GM23338 (cell line): ENCODE data around the gene COL25A1. TPM values are rescaled to one million over a fixed set of nuclear protein-coding genes. Genes with fewer than 3 reads are reported as not detected.

ENCODE experiments used
- ATAC-seq: fragments of 200-7000 bp; cut with Tn5 transposase; 3 replicates; pipeline ENCODE4 v1.9.1; 2020
- DNase-seq: peaks from one replicate; pipeline ENCODE4 v3.0.0-alpha.2; 2015; ENCODE audit warnings: low spot score
- H2AFZ ChIP-seq: fragments of 200-600 bp; sonication (generic); 2 replicates; pipeline ENCODE4 v1.8.0; 2016; ENCODE audit warnings: antibody characterized with exemption, mild to moderate bottlenecking, moderate library complexity
- H3F3A ChIP-seq: fragments of 200-600 bp; sonication (generic); replicated peaks from 2 replicates; pipeline ENCODE4 v1.8.0; 2017; ENCODE audit warnings: antibody characterized with exemption, mixed run types, low read depth
- H3K27ac ChIP-seq: fragments of 200-600 bp; sonication (generic); 2 replicates; pipeline ENCODE4 v1.6.1; 2016; ENCODE audit warnings: low read depth
- H3K27me3 ChIP-seq: fragments of 200-600 bp; sonication (generic); 2 replicates; pipeline ENCODE4 v1.8.0; 2016; ENCODE audit warnings: mild to moderate bottlenecking, mixed run types, moderate library complexity; ENCODE audit not compliant: insufficient read depth
- H3K36me3 ChIP-seq: fragments of 200-600 bp; sonication (generic); 2 replicates; pipeline ENCODE4 v1.8.0; 2016; ENCODE audit warnings: mild to moderate bottlenecking; ENCODE audit not compliant: insufficient read depth
- H3K4me1 ChIP-seq: fragments of 200-600 bp; sonication (generic); 2 replicates; pipeline ENCODE4 v1.8.0; 2016; ENCODE audit warnings: mild to moderate bottlenecking, moderate library complexity; ENCODE audit not compliant: insufficient read depth
- H3K4me2 ChIP-seq: fragments of 200-600 bp; sonication (generic); 2 replicates; pipeline ENCODE4 v1.7.1; 2017; ENCODE audit warnings: mixed run types
- H3K4me3 ChIP-seq: fragments of 200-600 bp; sonication (generic); 2 replicates; pipeline ENCODE4 v1.6.1; 2016; ENCODE audit warnings: mixed run types
- H3K79me2 ChIP-seq: fragments of 200-600 bp; sonication (generic); replicated peaks from 2 replicates; pipeline ENCODE4 v1.8.0; 2017; ENCODE audit warnings: mild to moderate bottlenecking; ENCODE audit not compliant: insufficient read depth
- H3K9me2 ChIP-seq: fragments of 200-600 bp; sonication (generic); 2 replicates; pipeline ENCODE4 v1.8.0; 2017; ENCODE audit not compliant: insufficient read depth
- H4K20me1 ChIP-seq: fragments of 200-600 bp; sonication (generic); replicated peaks from 2 replicates; pipeline ENCODE4 v1.8.0; 2017; ENCODE audit warnings: mild to moderate bottlenecking; ENCODE audit not compliant: insufficient read depth
- H3K27ac Mint-ChIP-seq: 2 replicates; pipeline ENCODE4 v1.8.0; 2020; ENCODE audit warnings: inconsistent platforms, mild to moderate bottlenecking, moderate library complexity, mixed read lengths
- H3K27me3 Mint-ChIP-seq: 3 replicates; pipeline ENCODE4 v1.8.0; 2022; ENCODE audit warnings: low read depth, mild to moderate bottlenecking, moderate library complexity, mixed read lengths, inconsistent platforms; ENCODE audit not compliant: insufficient read depth, poor library complexity
- H3K36me3 Mint-ChIP-seq: 3 replicates; pipeline ENCODE4 v1.8.0; 2021; ENCODE audit warnings: low read depth, mild to moderate bottlenecking, inconsistent platforms, moderate library complexity, mixed read lengths
- H3K4me1 Mint-ChIP-seq: 3 replicates; pipeline ENCODE4 v1.8.0; 2020; ENCODE audit warnings: mild to moderate bottlenecking, inconsistent platforms, mixed read lengths
- H3K4me3 Mint-ChIP-seq: 3 replicates; pipeline ENCODE4 v1.8.0; 2021; ENCODE audit warnings: moderate library complexity, mild to moderate bottlenecking, inconsistent platforms, mixed read lengths
- H3K9me3 Mint-ChIP-seq: 3 replicates; pipeline ENCODE4 v1.8.0; 2020; ENCODE audit warnings: moderate library complexity, mild to moderate bottlenecking, inconsistent platforms, mixed read lengths
- CREB1 ChIP-seq: fragments of 250-450 bp; sonication (Bioruptor Pico); IDR thresholded peaks from 2 replicates; pipeline ENCODE4 v1.5.0; 2020; ENCODE audit warnings: low read depth, mild to moderate bottlenecking, moderate library complexity
- JUNB ChIP-seq: IDR thresholded peaks from one replicate; pipeline ENCODE4 v1.6.1; 2016; ENCODE audit warnings: antibody characterized with exemption; ENCODE audit not compliant: unreplicated experiment
- NANOG ChIP-seq: IDR thresholded peaks from 2 replicates; pipeline ENCODE4 v1.6.1; 2016; ENCODE audit warnings: antibody characterized with exemption, borderline replicate concordance
- POLR2AphosphoS5 ChIP-seq: IDR thresholded peaks from 2 replicates; pipeline ENCODE4 v1.6.1; 2016; ENCODE audit warnings: antibody characterized with exemption, low read depth
- ZNF114 ChIP-seq: fragments of 250-450 bp; sonication (Bioruptor Pico); IDR thresholded peaks from 2 replicates; pipeline ENCODE4 v1.5.0; 2020; ENCODE audit warnings: mild to moderate bottlenecking, moderate library complexity
- polyA plus RNA-seq: library from polyadenylated mRNA; unstranded; fragments of >200 nt; fragmentation: Nextera tagmentation; extraction: Ambion mirVana; gene quantifications from 2 replicates; pipeline ENCODE4 v1.2.1, GENCODE V29; 2016
- total RNA-seq: library from RNA; depleted of rRNA; stranded (reverse); fragments of >200 nt; shearing (Covaris generic); gene quantifications from 2 replicates; pipeline ENCODE4 v1.2.3, GENCODE V29; 2014
- TF ChIP-seq, protein P1 (sequence below): fragments of 250-450 bp; sonication (Bioruptor Pico); IDR thresholded peaks from 2 replicates; pipeline ENCODE4 v1.5.0; 2020; ENCODE audit warnings: mild to moderate bottlenecking, moderate library complexity
- TF ChIP-seq, protein P2 (sequence below): IDR thresholded peaks from 2 replicates; pipeline ENCODE4 v1.6.1; 2016; ENCODE audit warnings: antibody characterized with exemption
- TF ChIP-seq, protein P3 (sequence below), 2 experiments: fragments of 200-600 bp in 1 of 2; sonication (generic) in 1 of 2; conservative IDR thresholded peaks; 2 replicates each; pipeline versions ENCODE4 v1.5.1 to v1.6.1; 2016 to 2017; ENCODE audit warnings: antibody characterized with exemption in 2 of 2, low read depth in 2 of 2, mild to moderate bottlenecking in 2 of 2, moderate library complexity in 1 of 2

COL25A1 gene
- total and polyA plus RNA-seq, 2 experiments from 2014 or later = 3.9 to 5.6 TPM

DNA sequence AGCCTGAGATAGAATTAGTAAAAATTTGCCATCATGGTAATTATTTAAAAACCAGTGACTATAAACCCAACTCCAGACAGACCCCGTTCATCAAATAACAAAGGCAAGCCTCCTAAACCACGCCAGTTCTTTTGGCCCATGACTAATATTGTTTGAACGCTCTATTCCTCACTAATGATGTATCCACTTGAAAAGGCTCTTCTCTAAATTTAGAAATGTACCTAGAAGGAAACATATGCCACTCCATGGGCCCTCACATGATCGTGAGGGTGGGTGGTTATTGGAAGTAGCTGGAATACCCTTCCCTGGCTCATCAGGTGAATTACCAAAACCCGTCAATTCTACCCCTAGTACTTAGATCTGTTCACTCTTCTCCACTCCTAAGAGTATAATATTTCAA is 249.2 kb downstream of the COL25A1 start (continued):
- TF ChIP-seq, protein P1, sequence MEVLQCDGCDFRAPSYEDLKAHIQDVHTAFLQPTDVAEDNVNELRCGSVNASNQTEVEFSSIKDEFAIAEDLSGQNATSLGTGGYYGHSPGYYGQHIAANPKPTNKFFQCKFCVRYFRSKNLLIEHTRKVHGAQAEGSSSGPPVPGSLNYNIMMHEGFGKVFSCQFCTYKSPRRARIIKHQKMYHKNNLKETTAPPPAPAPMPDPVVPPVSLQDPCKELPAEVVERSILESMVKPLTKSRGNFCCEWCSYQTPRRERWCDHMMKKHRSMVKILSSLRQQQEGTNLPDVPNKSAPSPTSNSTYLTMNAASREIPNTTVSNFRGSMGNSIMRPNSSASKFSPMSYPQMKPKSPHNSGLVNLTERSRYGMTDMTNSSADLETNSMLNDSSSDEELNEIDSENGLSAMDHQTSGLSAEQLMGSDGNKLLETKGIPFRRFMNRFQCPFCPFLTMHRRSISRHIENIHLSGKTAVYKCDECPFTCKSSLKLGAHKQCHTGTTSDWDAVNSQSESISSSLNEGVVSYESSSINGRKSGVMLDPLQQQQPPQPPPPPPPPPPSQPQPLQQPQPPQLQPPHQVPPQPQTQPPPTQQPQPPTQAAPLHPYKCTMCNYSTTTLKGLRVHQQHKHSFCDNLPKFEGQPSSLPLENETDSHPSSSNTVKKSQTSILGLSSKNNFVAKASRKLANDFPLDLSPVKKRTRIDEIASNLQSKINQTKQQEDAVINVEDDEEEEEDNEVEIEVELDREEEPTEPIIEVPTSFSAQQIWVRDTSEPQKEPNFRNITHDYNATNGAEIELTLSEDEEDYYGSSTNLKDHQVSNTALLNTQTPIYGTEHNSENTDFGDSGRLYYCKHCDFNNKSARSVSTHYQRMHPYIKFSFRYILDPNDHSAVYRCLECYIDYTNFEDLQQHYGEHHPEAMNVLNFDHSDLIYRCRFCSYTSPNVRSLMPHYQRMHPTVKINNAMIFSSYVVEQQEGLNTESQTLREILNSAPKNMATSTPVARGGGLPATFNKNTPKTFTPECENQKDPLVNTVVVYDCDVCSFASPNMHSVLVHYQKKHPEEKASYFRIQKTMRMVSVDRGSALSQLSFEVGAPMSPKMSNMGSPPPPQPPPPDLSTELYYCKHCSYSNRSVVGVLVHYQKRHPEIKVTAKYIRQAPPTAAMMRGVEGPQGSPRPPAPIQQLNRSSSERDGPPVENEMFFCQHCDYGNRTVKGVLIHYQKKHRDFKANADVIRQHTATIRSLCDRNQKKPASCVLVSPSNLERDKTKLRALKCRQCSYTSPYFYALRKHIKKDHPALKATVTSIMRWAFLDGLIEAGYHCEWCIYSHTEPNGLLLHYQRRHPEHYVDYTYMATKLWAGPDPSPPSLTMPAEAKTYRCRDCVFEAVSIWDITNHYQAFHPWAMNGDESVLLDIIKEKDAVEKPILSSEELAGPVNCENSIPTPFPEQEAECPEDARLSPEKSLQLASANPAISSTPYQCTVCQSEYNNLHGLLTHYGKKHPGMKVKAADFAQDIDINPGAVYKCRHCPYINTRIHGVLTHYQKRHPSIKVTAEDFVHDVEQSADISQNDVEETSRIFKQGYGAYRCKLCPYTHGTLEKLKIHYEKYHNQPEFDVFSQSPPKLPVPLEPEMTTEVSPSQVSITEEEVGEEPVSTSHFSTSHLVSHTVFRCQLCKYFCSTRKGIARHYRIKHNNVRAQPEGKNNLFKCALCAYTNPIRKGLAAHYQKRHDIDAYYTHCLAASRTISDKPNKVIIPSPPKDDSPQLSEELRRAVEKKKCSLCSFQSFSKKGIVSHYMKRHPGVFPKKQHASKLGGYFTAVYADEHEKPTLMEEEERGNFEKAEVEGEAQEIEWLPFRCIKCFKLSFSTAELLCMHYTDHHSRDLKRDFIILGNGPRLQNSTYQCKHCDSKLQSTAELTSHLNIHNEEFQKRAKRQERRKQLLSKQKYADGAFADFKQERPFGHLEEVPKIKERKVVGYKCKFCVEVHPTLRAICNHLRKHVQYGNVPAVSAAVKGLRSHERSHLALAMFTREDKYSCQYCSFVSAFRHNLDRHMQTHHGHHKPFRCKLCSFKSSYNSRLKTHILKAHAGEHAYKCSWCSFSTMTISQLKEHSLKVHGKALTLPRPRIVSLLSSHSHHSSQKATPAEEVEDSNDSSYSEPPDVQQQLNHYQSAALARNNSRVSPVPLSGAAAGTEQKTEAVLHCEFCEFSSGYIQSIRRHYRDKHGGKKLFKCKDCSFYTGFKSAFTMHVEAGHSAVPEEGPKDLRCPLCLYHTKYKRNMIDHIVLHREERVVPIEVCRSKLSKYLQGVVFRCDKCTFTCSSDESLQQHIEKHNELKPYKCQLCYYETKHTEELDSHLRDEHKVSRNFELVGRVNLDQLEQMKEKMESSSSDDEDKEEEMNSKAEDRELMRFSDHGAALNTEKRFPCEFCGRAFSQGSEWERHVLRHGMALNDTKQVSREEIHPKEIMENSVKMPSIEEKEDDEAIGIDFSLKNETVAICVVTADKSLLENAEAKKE (CRISPR knock-in tag) = no peak
- TF ChIP-seq CREB1 = no peak

DNA sequence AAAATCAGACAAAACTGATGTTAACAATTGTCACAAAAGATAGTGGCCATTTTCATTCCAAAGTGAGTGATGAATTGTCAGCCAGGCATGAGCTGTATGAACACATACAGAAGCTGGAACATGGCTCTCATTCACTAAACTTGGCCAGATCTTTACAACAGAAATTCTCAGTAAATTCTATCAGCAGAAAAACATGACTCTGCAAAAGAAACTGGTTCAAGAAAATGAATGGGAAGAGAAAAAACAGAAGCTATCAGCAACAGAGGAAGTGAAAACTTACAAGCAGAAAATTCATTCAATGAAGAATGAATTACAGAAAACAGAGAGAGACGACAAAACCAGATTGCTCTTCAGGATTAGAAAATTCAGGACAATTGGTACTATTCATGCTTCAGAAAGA is 249.6 kb downstream of the COL25A1 start:
- Histone ChIP-seq H3K4me3 (no peak overlapping the region), H3K27ac (no peak overlapping the region), H3K36me3 (no peaks in the 10 kb centered on the region), H3K4me2 (no peak overlapping the region), H3K4me1 (no peaks in the 10 kb centered on the region), H4K20me1 (no peaks in the 10 kb centered on the region), H3F3A (no peaks in the 10 kb centered on the region), H3K79me2 (no peaks in the 10 kb centered on the region), H3K27me3 (no peaks in the 10 kb centered on the region), H3K9me2 (no peaks in the 10 kb centered on the region), H2AFZ (no peak overlapping the region)
- Mint-ChIP-seq H3K4me3 (no peak overlapping the region), H3K4me1 (no peaks in the 10 kb centered on the region), H3K27ac (no peak overlapping the region), H3K9me3 (no peaks in the 10 kb centered on the region), H3K36me3 (no peaks in the 10 kb centered on the region), H3K27me3 (no peaks in the 10 kb centered on the region)
- no peak for DNase-seq
- ATAC-seq = no peak
- TF ChIP-seq, protein P2, sequence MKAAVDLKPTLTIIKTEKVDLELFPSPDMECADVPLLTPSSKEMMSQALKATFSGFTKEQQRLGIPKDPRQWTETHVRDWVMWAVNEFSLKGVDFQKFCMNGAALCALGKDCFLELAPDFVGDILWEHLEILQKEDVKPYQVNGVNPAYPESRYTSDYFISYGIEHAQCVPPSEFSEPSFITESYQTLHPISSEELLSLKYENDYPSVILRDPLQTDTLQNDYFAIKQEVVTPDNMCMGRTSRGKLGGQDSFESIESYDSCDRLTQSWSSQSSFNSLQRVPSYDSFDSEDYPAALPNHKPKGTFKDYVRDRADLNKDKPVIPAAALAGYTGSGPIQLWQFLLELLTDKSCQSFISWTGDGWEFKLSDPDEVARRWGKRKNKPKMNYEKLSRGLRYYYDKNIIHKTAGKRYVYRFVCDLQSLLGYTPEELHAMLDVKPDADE = no peak
- TF ChIP-seq, protein P1 (CRISPR knock-in tag) = no peak
- TF ChIP-seq JUNB (no peak), POLR2AphosphoS5 (no peak), ZNF114 (no peak), NANOG (no peak)
- TF ChIP-seq, protein P3, sequence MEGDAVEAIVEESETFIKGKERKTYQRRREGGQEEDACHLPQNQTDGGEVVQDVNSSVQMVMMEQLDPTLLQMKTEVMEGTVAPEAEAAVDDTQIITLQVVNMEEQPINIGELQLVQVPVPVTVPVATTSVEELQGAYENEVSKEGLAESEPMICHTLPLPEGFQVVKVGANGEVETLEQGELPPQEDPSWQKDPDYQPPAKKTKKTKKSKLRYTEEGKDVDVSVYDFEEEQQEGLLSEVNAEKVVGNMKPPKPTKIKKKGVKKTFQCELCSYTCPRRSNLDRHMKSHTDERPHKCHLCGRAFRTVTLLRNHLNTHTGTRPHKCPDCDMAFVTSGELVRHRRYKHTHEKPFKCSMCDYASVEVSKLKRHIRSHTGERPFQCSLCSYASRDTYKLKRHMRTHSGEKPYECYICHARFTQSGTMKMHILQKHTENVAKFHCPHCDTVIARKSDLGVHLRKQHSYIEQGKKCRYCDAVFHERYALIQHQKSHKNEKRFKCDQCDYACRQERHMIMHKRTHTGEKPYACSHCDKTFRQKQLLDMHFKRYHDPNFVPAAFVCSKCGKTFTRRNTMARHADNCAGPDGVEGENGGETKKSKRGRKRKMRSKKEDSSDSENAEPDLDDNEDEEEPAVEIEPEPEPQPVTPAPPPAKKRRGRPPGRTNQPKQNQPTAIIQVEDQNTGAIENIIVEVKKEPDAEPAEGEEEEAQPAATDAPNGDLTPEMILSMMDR (conservative IDR thresholded peaks at IDR 0.05; ENCODE audit: low read depth in 2 of 2) = no peak
